Stimulated activated CD4-positive, alpha-beta T cell treated with anti-CD3 and anti-CD28 coated beads, Interleukin-2, amount 100 ng/mL, for 4 hours (primary cell): ENCODE data around the gene CFHR2.
"Not testable (repeated sequence)": the region's sequence is repeated elsewhere in the genome, so short reads cannot be mapped to it uniquely, and the experiment has no call there.

ENCODE experiments used
- DNase-seq: peaks from one replicate; pipeline ENCODE4 v3.0.0-alpha.2; 2020; ENCODE audit warnings: low read depth

The CFHR2 gene

DNA sequence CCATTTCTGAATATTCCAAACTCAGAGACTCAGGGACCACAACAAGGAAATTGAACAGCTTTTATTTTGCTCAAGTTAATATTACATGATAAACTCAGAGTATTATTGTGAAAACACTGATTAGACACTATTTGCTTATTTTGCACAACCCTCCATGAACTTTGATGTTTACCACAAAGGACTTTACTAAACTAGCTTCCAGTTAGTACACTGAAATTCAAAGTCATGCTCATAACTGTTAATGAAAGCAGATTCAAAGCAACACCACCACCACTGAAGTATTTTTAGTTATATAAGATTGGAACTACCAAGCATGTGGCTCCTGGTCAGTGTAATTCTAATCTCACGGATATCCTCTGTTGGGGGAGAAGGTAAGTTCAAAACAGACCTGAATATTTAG is at the start of gene CFHR2:
TSS of gene CFHR2 (plus strand) at position 171 of the 400 bp plus-strand sequence. CDS start at position 314, 143 bp downstream.
- not testable (repeated sequence) for DNase-seq

- no peak for DNase-seq
Measured at GRCh38 chr1:196896355-196896754, 47.2 kb upstream of the CFHR2 start.

- no peak for DNase-seq
Measured at GRCh38 chr1:196897158-196897828, 46.2 kb upstream of the CFHR2 start.

DNA sequence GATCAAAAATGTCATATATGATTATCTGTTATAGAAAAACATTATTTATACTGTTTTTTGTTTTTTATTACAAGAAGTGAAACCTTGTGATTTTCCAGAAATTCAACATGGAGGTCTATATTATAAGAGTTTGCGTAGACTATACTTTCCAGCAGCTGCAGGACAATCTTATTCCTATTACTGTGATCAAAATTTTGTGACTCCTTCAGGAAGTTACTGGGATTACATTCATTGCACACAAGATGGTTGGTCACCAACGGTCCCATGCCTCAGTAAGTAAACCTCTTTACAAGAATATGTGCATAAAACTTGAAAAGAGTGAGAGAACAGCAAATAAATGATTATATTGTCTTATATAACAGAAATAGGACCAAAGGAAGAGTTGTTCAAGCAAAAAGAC is 41.2 kb upstream of the CFHR2 start:
- no peak for DNase-seq

GRCh38 chr1:196910215-196910614 is 33.3 kb upstream of the CFHR2 start:
- DNase-seq, result no peak

DNA sequence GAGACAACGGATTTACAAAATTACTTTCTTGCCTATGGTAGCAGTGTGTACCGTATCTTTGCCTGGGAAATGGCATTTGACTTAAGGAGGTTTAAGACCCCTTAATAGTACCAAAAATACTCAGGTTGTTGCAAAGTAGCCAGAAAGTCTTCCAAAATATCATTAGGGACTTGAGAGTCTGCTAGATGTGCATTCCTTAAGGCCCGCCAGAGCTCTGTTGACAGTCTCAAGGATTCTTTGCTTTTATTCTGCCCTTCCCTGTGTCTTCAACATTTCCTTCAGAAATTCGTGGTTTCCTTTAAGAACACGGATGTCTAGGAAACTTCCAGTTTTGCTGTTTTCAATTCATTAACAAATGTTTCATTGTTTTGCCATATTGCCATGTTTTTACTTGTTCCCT is 31.3 kb upstream of the CFHR2 start:
- not testable (repeated sequence) for DNase-seq

DNA sequence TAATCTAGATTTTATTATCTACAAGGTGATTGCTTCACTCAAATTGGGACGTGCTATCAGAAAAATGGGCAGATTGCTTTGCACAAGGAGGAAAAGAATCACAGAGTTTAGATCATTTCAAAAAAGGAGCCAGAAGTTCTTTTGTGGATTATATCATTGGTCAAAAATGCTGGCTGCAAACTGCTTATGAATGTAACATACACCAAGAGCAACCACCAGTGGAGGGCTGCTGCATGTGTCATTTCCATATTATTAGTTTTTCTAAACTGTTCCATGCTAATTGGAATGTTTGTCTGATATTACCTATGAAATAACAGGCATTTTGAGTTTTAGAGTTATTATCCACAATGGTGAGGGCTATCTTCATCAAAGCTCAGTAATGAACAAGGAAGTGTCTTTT is 16.7 kb upstream of the CFHR2 start:
- DNase-seq, result not testable (repeated sequence)

DNA sequence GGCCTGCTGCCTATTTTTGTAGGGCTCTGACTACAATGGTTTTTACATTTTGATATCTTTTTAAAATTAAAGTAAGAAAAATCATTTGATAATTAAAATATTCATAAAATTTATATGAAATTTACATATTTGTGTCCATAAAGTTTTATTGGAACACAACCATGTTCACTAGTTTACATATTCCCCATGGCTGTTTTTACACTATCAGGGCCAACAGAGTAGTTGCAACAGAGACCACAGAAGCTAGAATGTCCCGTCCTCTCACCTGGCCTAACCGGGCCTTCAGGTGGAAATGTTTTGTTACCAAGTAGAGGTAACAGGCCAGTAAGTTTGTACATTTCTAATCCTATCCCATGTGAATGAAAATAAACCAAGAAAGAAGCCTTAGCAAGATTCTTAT is 10.7 kb upstream of the CFHR2 start:
- DNase-seq, result not testable (repeated sequence)

DNA sequence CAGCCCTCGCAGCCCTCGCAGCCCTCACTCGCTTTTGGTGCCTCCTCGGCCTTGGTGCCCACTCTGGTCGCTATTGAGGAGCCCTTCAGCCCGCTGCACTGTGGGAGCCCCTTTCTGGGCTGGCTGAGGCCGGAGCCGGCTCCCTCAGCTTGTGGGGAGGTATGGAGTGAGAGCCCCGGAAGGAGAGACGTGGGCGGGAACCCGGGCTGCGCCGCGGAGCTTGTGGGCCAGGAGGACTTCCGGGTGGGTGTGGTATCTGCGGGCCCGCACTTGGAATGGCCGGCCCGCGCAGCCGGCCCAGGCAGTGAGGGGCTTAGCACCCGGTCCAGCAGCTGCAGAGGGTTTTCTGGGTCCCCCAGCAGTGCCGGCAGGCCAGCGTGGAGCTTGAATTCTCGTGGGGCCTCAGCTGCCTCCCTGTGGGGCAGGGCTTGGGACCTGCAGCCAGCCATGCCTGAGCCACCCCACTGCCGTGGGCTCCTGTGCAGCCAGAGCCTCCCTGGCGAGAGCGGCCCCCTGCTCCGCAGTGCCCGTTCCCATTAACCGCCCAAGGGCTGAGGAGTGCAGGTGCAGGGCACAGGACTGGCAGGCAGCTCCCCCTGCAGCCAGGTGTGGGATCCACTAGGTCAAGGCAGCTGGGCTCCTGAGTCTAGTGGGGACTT is 9.9 kb upstream of the CFHR2 start:
- DNase-seq, result no peak

DNA sequence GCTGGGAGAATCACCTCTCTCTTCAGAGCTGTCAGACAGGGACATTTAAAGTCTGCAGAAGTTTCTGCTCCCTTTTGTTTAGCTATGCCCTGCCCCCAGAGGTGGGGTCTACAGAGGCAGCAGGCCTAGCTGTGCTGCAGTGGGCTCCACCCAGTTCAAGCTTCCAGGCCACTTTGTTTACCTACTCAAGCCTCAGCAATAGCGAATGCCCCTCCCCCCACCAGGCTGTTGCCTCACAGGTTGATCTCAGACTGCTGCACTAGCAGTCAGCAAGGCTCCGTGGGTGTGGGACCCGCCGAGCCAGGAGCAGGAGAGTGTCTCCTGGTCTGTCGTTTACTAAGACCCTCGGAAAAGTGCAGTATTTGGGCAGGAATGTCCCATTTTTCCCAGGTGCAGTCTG is 2.1 kb upstream of the CFHR2 start:
- not testable (repeated sequence) for DNase-seq

GRCh38 chr1:196951711-196952394 is 8.3 kb downstream of the CFHR2 start:
- DNase-seq, result no peak

DNA sequence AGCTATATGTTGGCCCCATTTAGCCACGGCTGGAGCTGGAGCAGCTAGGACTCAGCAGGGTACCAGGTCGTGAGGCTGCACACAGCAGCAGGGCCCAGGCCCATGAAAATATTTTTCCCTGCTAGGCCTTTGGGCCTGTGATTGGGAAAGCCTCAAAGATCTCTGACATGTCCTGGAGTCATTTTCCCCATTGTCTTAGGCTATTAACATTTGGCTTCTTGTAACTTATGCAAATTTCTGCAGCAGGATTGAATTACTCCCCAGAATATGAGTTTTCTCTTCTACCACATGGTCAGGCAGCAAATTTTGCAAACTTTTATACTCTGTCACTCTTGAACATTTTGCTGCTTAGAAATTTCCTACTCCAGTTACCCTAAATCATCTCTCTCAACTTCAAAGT is 11.2 kb downstream of the CFHR2 start:
- DNase-seq, result no peak

- no peak for DNase-seq
Measured at GRCh38 chr1:196955926-196956325, 12.4 kb downstream of the CFHR2 start.

DNA sequence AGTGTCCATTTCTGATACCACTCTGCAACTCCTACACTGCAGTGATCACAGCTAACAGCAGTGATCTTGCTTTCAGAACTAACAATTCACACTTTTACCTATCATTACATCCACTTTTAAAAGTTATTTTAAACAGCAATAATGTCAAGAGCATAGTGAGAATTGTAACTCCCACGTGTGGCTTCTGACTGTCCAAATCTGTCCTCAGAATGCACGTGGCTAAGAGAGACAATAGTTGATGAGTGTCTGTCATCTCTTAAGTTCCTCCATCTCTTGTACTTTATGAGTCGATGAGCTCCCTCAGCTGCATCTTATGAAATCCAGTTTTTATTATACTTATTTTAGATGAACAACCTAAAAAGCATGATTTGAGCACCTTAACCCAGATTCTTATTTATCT is 17.3 kb downstream of the CFHR2 start:
- no peak for DNase-seq

DNA sequence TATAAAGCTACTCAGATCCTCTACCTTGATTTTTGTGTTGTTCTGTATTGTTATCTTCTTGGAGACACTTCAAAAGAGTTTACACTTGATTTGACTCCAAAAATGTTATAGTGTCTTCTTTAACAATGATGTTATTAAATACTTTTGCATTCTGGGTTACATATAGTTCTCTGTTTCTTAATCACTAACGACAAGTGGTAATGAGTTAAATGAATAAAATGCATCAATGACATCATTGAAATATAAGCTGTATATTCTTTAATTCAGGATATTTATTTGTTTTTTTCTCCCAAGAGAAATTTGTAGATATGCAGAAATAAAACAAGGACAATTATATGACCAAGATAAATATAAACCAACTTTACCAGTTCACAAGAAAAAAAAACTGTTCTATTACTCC is 26.6 kb downstream of the CFHR2 start:
- no peak for DNase-seq

- DNase-seq, result no peak
Measured at GRCh38 chr1:196976278-196976677, 32.7 kb downstream of the CFHR2 start.

- DNase-seq, result no peak
Measured at GRCh38 chr1:196977278-196977677, 33.7 kb downstream of the CFHR2 start, which contains the start of gene CFHR5. TSS of gene CFHR5 (plus strand) at chr1:196977556. CDS start at chr1:196977665, 109 bp downstream.

- no peak for DNase-seq
Measured at GRCh38 chr1:196980859-196981258, 37.3 kb downstream of the CFHR2 start.

- DNase-seq, result not testable (repeated sequence)
Measured at GRCh38 chr1:196982247-196982646, 38.7 kb downstream of the CFHR2 start.

- DNase-seq, result not testable (repeated sequence)
Measured at GRCh38 chr1:196991919-196992651, 48.5 kb downstream of the CFHR2 start.

DNA sequence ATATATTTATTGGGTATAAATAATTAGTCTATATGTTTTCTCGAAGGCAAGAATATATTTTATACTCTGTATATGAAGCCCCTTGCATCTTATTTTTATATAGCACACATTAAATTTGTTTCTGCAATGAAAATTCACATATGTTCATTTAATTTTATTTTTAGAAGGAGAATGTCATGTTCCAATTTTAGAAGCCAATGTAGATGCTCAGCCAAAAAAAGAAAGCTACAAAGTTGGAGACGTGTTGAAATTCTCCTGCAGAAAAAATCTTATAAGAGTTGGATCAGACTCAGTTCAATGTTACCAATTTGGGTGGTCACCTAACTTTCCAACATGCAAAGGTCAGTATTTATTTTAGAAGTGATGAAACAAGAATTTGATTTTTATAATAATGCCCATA is 50.4 kb downstream of the CFHR2 start:
- no peak for DNase-seq

DNA sequence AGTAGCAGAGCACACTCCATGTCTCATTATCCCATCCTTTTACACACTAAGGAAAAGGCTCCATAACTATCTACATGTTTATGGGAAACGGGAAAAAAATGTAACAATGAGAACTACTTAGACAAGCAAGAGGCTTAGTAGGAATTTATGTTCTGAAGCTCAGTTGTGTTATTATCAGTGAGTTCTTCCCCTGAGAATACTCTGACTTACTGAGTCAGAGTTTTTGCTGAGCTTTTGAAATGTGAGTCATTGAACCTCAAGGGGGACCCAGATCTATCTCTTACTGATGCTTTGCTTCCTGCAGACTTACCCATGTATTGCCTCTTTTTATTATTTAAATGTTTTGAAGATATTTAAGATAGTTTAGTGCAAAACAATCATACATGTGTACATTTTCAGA is 53.9 kb downstream of the CFHR2 start:
- DNase-seq, result no peak
